Astrocyte (in vitro differentiated cells and primary cell): Measurements from ENCODE around the gene KRTAP4-7.

Source experiments
- CTCF ChIP-seq: IDR thresholded peaks from 2 replicates; pipeline ENCODE4 v1.5.1; 2011; ENCODE audit warnings: low read depth, mild to moderate bottlenecking, inconsistent platforms, low read length, moderate library complexity; ENCODE audit not compliant: insufficient read depth
- EZH2 ChIP-seq: IDR thresholded peaks from 2 replicates; pipeline ENCODE4 v1.6.1; 2012; ENCODE audit warnings: mild to moderate bottlenecking, low read length, inconsistent platforms; ENCODE audit not compliant: insufficient read depth

DNA sequence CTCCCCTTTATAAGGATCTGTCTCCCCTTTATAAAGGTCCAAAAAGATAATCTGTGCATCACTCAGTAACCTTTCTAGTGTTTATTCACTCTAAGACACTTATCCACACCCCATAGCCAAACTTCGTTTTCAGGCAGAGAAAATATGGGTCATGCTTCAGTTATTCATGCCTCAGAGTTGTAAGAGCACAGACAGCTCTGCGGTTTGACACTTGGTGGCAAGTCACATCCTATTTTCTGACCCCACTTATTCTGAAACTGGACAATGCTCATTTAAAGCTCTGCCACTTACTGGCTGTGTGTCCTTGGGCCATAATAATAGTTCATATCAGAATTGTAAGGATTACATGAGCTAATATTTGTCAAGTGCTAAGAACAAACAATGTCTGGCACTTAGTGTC lies 34.8 kb upstream of the KRTAP4-7 start:
- TF ChIP-seq CTCF (no peak), EZH2 (no peak)
